ENCODE measurements around the gene WASF3. TPM values are rescaled to one million over a fixed set of nuclear protein-coding genes. Genes with fewer than 3 reads are reported as not detected.

The WASF3 gene
- total RNA-seq, 1 experiment from 2014 or later = 3.4 TPM

- BruUV-seq (replicated peaks) = no TSS peak
- ATAC-seq = no peak
- H3K27me3 ChIP-seq (ENCODE audit: insufficient read depth, low read length) = peaks cover 22% of the 10 kb centered on the region
- no peaks in the 10 kb centered on the region for H3K79me2 ChIP-seq (ENCODE audit: insufficient read depth, low read length)
- H3K36me3 ChIP-seq (ENCODE audit: control insufficient read depth in 1 of 2, insufficient read depth in 2 of 2, low read length in 2 of 2) = no peaks in the 10 kb centered on the region
- no peaks in the 10 kb centered on the region for H3K9me2 ChIP-seq (ENCODE audit: insufficient read depth)
- CTCF ChIA-PET = no interaction called here
- RAD21 ChIA-PET (ENCODE audit: low non-redundant PET in 1 of 2, low total read pairs in 2 of 2, uncharacterized antibody in 2 of 2, unreplicated experiment in 2 of 2) = no interaction called here
- no peak overlapping the region for H3K4me3 ChIP-seq (replicated peaks in 1 of 2; ENCODE audit: low read depth in 1 of 2, low read length in 2 of 2)
- H4K20me1 ChIP-seq (ENCODE audit: insufficient read depth) = no peaks in the 10 kb centered on the region
- POLR2A ChIA-PET = no interaction called here
- H3K9me3 ChIP-seq (ENCODE audit: control insufficient read depth in 1 of 2, insufficient read depth in 1 of 2, low read depth in 1 of 2, low read length in 2 of 2) = no peaks in the 10 kb centered on the region
- no peak overlapping the region for H3K4me2 ChIP-seq (ENCODE audit: low read length)
- TF ChIP-seq ZFX (IDR thresholded peaks at IDR 0.05) (no peak), POLR2AphosphoS5 (IDR thresholded peaks at IDR 0.05; ENCODE audit: low read depth, low read length) (no peak)
- H2AFZ ChIP-seq (ENCODE audit: low read depth, low read length, poor library complexity, severe bottlenecking) = no peak overlapping the region
- H3K27ac ChIP-seq (ENCODE audit: low read depth, low read length) = no peak overlapping the region
- no peaks in the 10 kb centered on the region for H3K4me1 ChIP-seq (ENCODE audit: control insufficient read depth in 1 of 2, insufficient read depth in 2 of 2, low read length in 2 of 2)
- no peak for DNase-seq (ENCODE audit: low read depth, low spot score)
- intact Hi-C loops (cut with micrococcal nuclease) = no loop called here
- H3K9ac ChIP-seq (ENCODE audit: low read length) = no peak overlapping the region
Measured at GRCh38 chr13:26523007-26523406, 34.5 kb upstream of the WASF3 start.

- Histone ChIP-seq H3K79me2 (ENCODE audit: insufficient read depth, low read length) (no peaks in the 10 kb centered on the region), H3K9me3 (ENCODE audit: control insufficient read depth in 1 of 2, insufficient read depth in 1 of 2, low read depth in 1 of 2, low read length in 2 of 2) (no peaks in the 10 kb centered on the region), H4K20me1 (ENCODE audit: insufficient read depth) (no peaks in the 10 kb centered on the region), H3K36me3 (ENCODE audit: control insufficient read depth in 1 of 2, insufficient read depth in 2 of 2, low read length in 2 of 2) (no peaks in the 10 kb centered on the region), H2AFZ (ENCODE audit: low read depth, low read length, poor library complexity, severe bottlenecking) (no peak overlapping the region), H3K4me1 (ENCODE audit: control insufficient read depth in 1 of 2, insufficient read depth in 2 of 2, low read length in 2 of 2) (no peaks in the 10 kb centered on the region), H3K4me3 (replicated peaks in 1 of 2; ENCODE audit: low read depth in 1 of 2, low read length in 2 of 2) (no peak overlapping the region), H3K27me3 (ENCODE audit: insufficient read depth, low read length) (peaks cover 29% of the 10 kb centered on the region), H3K27ac (ENCODE audit: low read depth, low read length) (no peak overlapping the region), H3K9ac (ENCODE audit: low read length) (no peak overlapping the region), H3K9me2 (ENCODE audit: insufficient read depth) (no peaks in the 10 kb centered on the region), H3K4me2 (ENCODE audit: low read length) (no peak overlapping the region)
- DNase-seq (ENCODE audit: low read depth, low spot score) (no peak), ATAC-seq (no peak)
- intact Hi-C loops (cut with micrococcal nuclease) = no loop called here
- no TSS peak for BruUV-seq (replicated peaks)
- no peak for TF ChIP-seq POLR2A (IDR thresholded peaks at IDR 0.05; ENCODE audit: borderline replicate concordance, extremely low read depth, insufficient read depth, insufficient read length)
- no peak for TF ChIP-seq EZH2 (IDR thresholded peaks at IDR 0.05)
- TF ChIP-seq CBX3 (IDR thresholded peaks at IDR 0.05; ENCODE audit: low read depth) = no peak
- RAD21 ChIA-PET (ENCODE audit: low non-redundant PET in 1 of 2, low total read pairs in 2 of 2, uncharacterized antibody in 2 of 2, unreplicated experiment in 2 of 2) = no interaction called here
- POLR2A ChIA-PET = no interaction called here
- CTCF ChIA-PET = interaction anchor here (0.6 kb wide), 1 partner anchor 27 kb away, joined by 3 read pairs; no protein-coding TSS in a partner anchor
Measured at GRCh38 chr13:26525528-26525927, 32.0 kb upstream of the WASF3 start.
